ENCODE results near the gene SFSWAP.

DNA sequence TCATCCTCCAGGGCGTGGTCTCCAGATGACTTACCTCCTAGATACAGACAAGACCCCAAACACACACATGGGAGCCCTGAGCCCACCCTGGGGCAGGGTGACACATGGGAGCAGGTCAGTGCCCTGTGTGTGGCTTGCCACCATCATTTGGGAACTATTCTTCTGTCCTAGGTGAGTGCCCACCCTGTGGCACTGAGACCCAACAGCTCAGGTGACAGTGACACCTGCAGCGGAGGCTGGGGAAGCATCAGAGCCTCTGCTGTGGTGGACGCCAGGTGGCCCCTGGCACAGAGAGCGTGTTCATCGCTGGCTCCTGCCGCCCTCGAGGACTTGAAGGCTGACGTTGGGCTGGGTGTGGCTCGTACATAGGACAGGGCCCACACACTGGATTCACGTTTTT is 23.0 kb downstream of the SFSWAP start:
- TF ChIP-seq POLR2A (IDR thresholded peaks at IDR 0.05; ENCODE audit: low read depth, low read length) (no peak), TAF1 (IDR thresholded peaks at IDR 0.05; ENCODE audit: low read depth, low read length) (no peak), POLR2AphosphoS5 (IDR thresholded peaks at IDR 0.05; ENCODE audit: low read depth, low read length) (no peak), SPI1 (IDR thresholded peaks at IDR 0.05; ENCODE audit: low read depth, low read length) (no peak), PAX5 (IDR thresholded peaks at IDR 0.05; ENCODE audit: insufficient read depth, low read length, severe bottlenecking) (no peak), POU2F2 (IDR thresholded peaks at IDR 0.05; ENCODE audit: low read depth, low read length) (no peak)

Data from GM12891 (cell line).